Adrenal gland (tissue), 19 donors: ENCODE measurements around the gene GPT2. TPM values are rescaled to one million over a fixed set of nuclear protein-coding genes. Genes with fewer than 3 reads are reported as not detected.

ENCODE experiments used
- DNase-seq, 7 donors: peaks; one replicate each; pipeline ENCODE4 v3.0.0-alpha.2; 2019 to 2020
- H3K27ac ChIP-seq, 5 donors: fragments of 200-600 bp; sonication (generic) in 4 of 5; 1 replicate in 3 of 5; 2 replicates in 2 of 5; pipeline versions ENCODE4 v1.5.1 to v1.8.0; 2016 to 2020; ENCODE audit warnings: mild to moderate bottlenecking in 1 of 5
- H3K27me3 ChIP-seq: fragments of 200-600 bp; 2 replicates; pipeline ENCODE4 v1.8.0; 2021
- H3K36me3 ChIP-seq, 2 donors: fragments of 200-600 bp; replicated peaks in 1 of 2; 1 replicate in 1 of 2; 2 replicates in 1 of 2; pipeline versions ENCODE4 v1.5.1 to v1.8.0; 2018 to 2022
- H3K4me1 ChIP-seq, 2 donors: fragments of 200-600 bp; replicated peaks in 1 of 2; 1 replicate in 1 of 2; 2 replicates in 1 of 2; pipeline versions ENCODE4 v1.5.1 to v1.8.0; 2018 to 2021
- H3K4me3 ChIP-seq, 4 donors: fragments of 200-600 bp; sonication (generic) in 3 of 4; one replicate each; pipeline ENCODE4 v1.5.1; 2016 to 2018
- H3K9me3 ChIP-seq, 3 donors: fragments of 200-600 bp; sonication (generic) in 1 of 3; replicated peaks in 1 of 3; 1 replicate in 2 of 3; 2 replicates in 1 of 3; pipeline versions ENCODE4 v1.5.1 to v1.8.0; 2016 to 2021
- POLR2A ChIP-seq, 2 donors: fragments of 450-650 bp; IDR thresholded peaks; one replicate each; pipeline ENCODE4 v1.6.1; 2017; ENCODE audit warnings: antibody characterized with exemption in 2 of 2, mild to moderate bottlenecking in 2 of 2, moderate library complexity in 1 of 2
- WGBS, 4 donors: extraction: QIAGEN DNeasy Blood & Tissue Kit in 2 of 4; methylation state at CpG; one replicate each; pipeline versions ENCODE4 v1.1.5 to v1.1.7; 2013 to 2017; 5-methylcytosine and 5-hydroxymethylcytosine counted together
- intact Hi-C, 2 donors: fragments of 100-400 bp; cut with DNase I; formaldehyde crosslinking; loops; one replicate each; pipeline versions ENCODE4 v1.14.1 to v1.15.0; 2022 to 2023
- long read RNA-seq, 10 donors: library from polyadenylated mRNA in 3 of 10; unstranded in 2 of 10; stranded (forward) in 1 of 10; transcript quantifications; one replicate each; pipeline ENCODE4 v2.0.0 and lab custom pipeline, GENCODE V29; 2021 to 2026
- polyA plus RNA-seq, 3 donors: library from polyadenylated mRNA; stranded (reverse); fragments of 200-250 nt in 2 of 3; fragments of 350-450 nt in 1 of 3; fragmentation: Illumina TruSeq in 1 of 3; extraction: RNeasy Lipid Tissue Mini Kit (QIAGEN cat#74804) in 1 of 3; gene quantifications; one replicate each; pipeline ENCODE4 v1.2.3, GENCODE V29; 2013 to 2014
- total RNA-seq, 9 donors: library from RNA; depleted of rRNA in 4 of 9; stranded (reverse); fragments of >200 nt in 4 of 9; fragments of 120-200 nt in 1 of 9; fragmentation: NEBNext Ultra II Directional in 1 of 9; extraction: Animal tissue kit (Norgen Biotek cat#: 25700) in 1 of 9; gene quantifications; one replicate each; pipeline versions ENCODE4 v1.1.0 to v1.2.4, GENCODE V29; 2013 to 2023
- TF ChIP-seq, protein P1 (sequence below), 6 experiments: fragments of 450-650 bp in 4 of 6; fragments of 200-600 bp in 2 of 6; sonication (generic) in 1 of 6; IDR thresholded peaks; 1 replicate in 5 of 6; 2 replicates in 1 of 6; pipeline versions ENCODE4 v1.5.1 to v1.8.0; 2016 to 2021; ENCODE audit warnings: antibody characterized with exemption in 6 of 6, mild to moderate bottlenecking in 2 of 6, moderate library complexity in 1 of 6
- donor health status: healthy with polysubstance abuse.
- donor health status: Bipolar disorder and iron deficiency.
- donor health status: DM: yes; HTN: yes; CAD: no.
- donor health status: DM: no; HTN: no; CAD: no.
- donor health status: DM: no; HTN: no; CAD: no.
- donor health status: DM: yes; HTN: yes; CAD: no.

The GPT2 gene, protein sequence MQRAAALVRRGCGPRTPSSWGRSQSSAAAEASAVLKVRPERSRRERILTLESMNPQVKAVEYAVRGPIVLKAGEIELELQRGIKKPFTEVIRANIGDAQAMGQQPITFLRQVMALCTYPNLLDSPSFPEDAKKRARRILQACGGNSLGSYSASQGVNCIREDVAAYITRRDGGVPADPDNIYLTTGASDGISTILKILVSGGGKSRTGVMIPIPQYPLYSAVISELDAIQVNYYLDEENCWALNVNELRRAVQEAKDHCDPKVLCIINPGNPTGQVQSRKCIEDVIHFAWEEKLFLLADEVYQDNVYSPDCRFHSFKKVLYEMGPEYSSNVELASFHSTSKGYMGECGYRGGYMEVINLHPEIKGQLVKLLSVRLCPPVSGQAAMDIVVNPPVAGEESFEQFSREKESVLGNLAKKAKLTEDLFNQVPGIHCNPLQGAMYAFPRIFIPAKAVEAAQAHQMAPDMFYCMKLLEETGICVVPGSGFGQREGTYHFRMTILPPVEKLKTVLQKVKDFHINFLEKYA
- 10 to 100 TPM; 10.3 to 70.8 (median 24.6) TPM for total RNA-seq
- 10 to 100 TPM; 10.9 to 15.9 (median 14.9) TPM for polyA plus RNA-seq
- long read RNA-seq, donor 1, partial matches to known transcripts, result 0 of 4 reads
- long read RNA-seq, donor 1, other reads (novel, unspliced or antisense), result 0 of 4 reads
- long read RNA-seq, donor 2, partial matches to known transcripts, result 0 of 3 reads
- long read RNA-seq, donor 2, other reads (novel, unspliced or antisense), result 0 of 3 reads
- long read RNA-seq, donor 3, partial matches to known transcripts, result 0 of 1 reads
- long read RNA-seq, donor 3, other reads (novel, unspliced or antisense), result 0 of 1 reads
- long read RNA-seq, donor 4, transcript GPT2-201 (12 exons, 3,984 nt), result major isoform, 5 of 9 reads
- long read RNA-seq, donor 4, partial matches to known transcripts, result 1 of 9 reads
- long read RNA-seq, donor 4, other reads (novel, unspliced or antisense), result 3 of 9 reads
- long read RNA-seq, donor 5, transcript GPT2-201 (12 exons, 3,984 nt), result major isoform, 104 of 118 reads
- long read RNA-seq, donor 5, partial matches to known transcripts, result 7 of 118 reads
- long read RNA-seq, donor 5, other reads (novel, unspliced or antisense), result 7 of 118 reads
- long read RNA-seq, donor 6, partial matches to known transcripts, result 1 of 4 reads
- long read RNA-seq, donor 6, other reads (novel, unspliced or antisense), result 2 of 4 reads
- long read RNA-seq, donor 7, partial matches to known transcripts, result 0 of 2 reads
- long read RNA-seq, donor 7, other reads (novel, unspliced or antisense), result 0 of 2 reads
- long read RNA-seq, donor 8, partial matches to known transcripts, result 0 of 4 reads
- long read RNA-seq, donor 8, other reads (novel, unspliced or antisense), result 0 of 4 reads
- long read RNA-seq, donor 9, transcript GPT2-201 (12 exons, 3,984 nt), result major isoform, 5 of 5 reads
- long read RNA-seq, donor 9, partial matches to known transcripts, result 0 of 5 reads
- long read RNA-seq, donor 9, other reads (novel, unspliced or antisense), result 0 of 5 reads
- long read RNA-seq, donor 10, result 0 reads

DNA sequence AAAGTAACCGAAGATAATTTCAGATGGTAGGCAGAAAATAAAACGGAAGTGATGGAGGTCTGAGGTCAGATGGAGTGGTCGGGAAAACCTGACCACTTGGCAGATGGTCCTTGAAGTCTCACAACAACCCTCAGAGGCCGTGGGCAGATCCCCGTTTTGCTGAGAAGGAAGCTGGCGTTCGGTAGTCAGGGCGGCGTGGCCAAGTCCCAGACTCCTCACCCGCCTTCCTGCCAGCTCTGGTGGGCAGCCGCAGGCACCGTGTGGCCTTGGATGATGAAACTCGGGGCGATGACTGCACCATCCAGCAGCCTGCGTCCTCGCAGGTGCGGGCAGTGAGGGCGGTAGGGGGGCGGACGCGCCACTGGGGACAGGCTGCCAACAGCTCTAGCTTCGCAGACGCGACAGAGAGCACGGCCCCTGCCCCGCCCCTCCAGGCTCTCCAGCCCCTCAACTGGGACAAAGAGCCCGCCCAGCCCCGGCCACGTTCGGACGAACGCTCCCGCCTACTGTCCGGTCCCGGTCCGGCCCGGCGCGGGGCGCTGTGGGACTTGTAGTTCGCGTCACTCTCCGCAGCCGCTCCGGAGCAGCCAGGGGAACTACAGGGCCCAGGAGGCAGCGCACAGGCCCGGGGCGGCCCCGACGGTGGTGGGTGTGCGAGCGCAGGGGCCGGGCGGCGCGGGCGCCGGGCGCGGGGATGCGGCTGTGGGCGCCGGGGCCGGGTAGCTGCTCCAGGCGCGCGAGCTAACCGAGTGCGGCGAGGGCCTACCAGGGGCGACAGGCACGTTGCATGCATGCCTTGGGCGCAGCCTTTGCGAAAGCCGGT, at the start of gene GPT2:
Gene GPT2, plus strand, starts transcription at position 673 of the 823 bp plus-strand sequence. CDS start 354 bp downstream, outside the sequence.
- Histone ChIP-seq H3K9me3 (no peaks in the 10 kb centered on the region), H3K4me1 (peaks cover 0 to 15% of the 10 kb centered on the region in 2 donors), H3K4me3 (peak within 1 kb of the TSS in 3 of 4 donors; percentile 61 to 93 (median 68)), H3K36me3 (no peaks in the 10 kb centered on the region), H3K27ac (peak within 1 kb of the TSS in 4 of 5 donors; percentile 27 to 84 (median 62)), H3K27me3 (no peaks in the 10 kb centered on the region)
- TF ChIP-seq, protein P1, sequence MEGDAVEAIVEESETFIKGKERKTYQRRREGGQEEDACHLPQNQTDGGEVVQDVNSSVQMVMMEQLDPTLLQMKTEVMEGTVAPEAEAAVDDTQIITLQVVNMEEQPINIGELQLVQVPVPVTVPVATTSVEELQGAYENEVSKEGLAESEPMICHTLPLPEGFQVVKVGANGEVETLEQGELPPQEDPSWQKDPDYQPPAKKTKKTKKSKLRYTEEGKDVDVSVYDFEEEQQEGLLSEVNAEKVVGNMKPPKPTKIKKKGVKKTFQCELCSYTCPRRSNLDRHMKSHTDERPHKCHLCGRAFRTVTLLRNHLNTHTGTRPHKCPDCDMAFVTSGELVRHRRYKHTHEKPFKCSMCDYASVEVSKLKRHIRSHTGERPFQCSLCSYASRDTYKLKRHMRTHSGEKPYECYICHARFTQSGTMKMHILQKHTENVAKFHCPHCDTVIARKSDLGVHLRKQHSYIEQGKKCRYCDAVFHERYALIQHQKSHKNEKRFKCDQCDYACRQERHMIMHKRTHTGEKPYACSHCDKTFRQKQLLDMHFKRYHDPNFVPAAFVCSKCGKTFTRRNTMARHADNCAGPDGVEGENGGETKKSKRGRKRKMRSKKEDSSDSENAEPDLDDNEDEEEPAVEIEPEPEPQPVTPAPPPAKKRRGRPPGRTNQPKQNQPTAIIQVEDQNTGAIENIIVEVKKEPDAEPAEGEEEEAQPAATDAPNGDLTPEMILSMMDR (IDR thresholded peaks at IDR 0.05), result peak in 4 of 6 experiments; percentile 6 to 26 (median 16)
- peak; percentile 60 to 70 for TF ChIP-seq POLR2A (IDR thresholded peaks at IDR 0.05)
- 0 to 1% (median 1%) methylated on average over 8 to 75 of the region's 75 CpGs for WGBS, 4 donors
- intact Hi-C loops, result no loop called here
- peak; percentile 98 to 99 (median 98) for DNase-seq

DNA sequence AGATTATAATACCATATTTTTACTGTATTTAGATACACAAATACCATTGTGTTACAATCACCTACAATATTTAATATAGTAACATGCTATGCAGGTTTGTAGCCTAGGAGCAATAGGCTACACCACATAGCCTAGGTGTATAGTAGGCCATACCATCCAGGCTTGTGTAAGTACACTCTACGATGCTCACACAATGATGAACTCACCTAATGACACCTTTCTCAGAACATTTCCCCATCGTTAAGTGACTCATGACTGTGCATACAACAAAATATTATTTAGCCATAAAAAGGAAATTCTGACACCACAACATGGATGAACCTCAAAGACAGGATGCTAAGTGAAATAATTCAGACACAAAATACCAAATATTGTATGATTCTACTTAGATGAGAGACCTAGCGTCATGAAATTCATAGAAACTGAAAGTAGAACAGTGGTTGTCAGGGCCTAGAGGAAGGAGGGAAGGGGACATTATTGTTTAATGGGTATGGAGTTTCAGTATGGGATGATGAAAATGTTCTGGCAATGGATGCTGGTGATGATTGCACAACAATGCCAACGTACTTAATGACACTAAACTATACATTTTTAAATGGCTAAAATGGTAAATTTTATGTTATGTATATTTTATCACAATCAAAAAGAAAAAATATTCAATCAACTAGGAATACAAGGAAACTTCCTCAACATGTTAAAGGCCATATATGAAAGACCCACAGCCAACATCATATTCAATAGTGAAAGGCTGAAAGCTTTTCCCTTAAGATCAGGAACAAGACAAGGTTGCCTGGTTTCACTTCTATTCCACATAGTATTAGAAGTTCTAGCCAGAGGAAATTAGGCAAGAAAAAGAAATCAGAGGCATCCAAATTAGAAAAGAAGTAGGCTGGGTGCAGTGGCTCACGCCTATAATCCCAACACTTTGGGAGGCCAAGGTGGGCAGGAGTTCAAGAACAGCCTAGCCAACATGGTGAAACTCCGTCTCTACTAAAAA, 47.3 kb upstream of the GPT2 start:
- Histone ChIP-seq H3K9me3 (no peaks in the 10 kb centered on the region), H3K36me3 (no peaks in the 10 kb centered on the region), H3K27me3 (no peaks in the 10 kb centered on the region), H3K4me1 (peaks cover 4 to 8% of the 10 kb centered on the region in 2 donors), H3K4me3 (no peak overlapping the region), H3K27ac (no peak overlapping the region)
- intact Hi-C loops, result no loop called here
- 81 to 87% (median 84%) methylated on average over 6 of the region's 6 CpGs for WGBS, 4 donors
- DNase-seq, result no peak
- TF ChIP-seq, protein P1 (IDR thresholded peaks at IDR 0.05), result no peak

DNA sequence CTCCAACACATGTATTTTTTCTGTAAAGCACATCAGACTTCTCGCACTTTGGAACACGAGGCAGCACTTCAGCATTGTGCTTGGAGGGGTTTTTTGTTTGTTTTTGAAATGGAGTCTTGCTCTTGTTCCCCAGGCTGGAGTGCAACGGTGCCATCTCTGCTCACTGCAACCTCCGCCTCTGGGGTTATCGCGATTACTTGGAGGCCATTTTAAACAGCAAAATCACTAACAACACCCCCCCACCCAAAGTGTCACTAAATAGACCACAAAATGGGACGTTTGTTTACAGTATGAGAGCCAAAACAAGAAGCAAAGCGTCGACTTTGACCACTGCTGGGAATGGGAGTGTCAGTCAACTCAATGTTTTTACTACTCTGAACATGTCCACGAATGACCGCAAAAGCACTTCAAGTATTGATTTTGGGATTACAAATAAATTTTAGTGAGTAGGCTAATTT, 44.1 kb upstream of the GPT2 start:
- Histone ChIP-seq H3K9me3 (no peaks in the 10 kb centered on the region), H3K36me3 (no peaks in the 10 kb centered on the region), H3K27ac (no peak overlapping the region), H3K4me3 (no peak overlapping the region), H3K4me1 (no peaks in the 10 kb centered on the region), H3K27me3 (no peaks in the 10 kb centered on the region)
- TF ChIP-seq, protein P1 (IDR thresholded peaks at IDR 0.05), result no peak
- no peak for TF ChIP-seq POLR2A (IDR thresholded peaks at IDR 0.05)
- intact Hi-C loops, result no loop called here
- DNase-seq, result no peak
- 72 to 80% (median 76%) methylated on average over 11 of the region's 11 CpGs for WGBS, 4 donors
